ENCODE measurements around the gene PPP2R5C. TPM values are rescaled to one million over a fixed set of nuclear protein-coding genes. Genes with fewer than 3 reads are reported as not detected.
A peak's percentile ranks its signal among the peaks of the same experiment; 100 is the strongest.

PPP2R5C gene
- total RNA-seq, 1 experiment from 2014 or later = 93.0 TPM

DNA sequence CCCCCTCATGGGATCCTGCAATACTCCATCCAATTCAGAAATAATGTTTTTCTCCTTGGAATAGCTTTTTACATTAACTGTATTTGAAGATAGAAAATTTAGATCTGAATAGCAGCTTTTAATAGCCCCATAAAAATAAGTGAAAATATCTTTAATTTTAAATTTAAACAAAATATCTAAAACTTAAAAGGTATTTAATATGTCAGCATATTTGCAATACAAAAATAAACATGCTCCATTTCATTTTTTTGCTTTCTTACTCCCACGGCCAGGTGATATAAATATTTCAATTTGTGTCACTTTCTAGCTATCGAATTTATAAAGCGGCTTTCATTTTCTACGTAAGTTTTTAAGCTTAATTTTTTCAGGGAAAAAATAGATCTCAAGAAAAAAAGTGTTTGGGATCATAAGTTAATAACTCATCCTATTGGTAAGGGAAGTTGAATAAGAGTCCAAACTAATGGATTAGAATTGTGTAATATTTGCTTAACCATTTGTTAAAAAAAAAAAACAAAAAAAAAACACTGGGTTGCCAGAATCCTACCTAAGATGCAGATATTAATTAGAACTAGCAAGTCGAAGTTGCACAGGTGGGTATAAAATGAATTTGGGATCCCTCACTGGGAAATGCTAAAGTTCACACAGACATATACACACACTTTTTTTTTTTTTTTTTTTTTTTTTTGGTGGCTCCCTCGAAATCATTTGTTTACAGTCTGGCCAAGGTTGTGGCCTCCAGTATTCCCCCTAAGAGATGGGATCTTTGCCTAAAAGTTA lies 47.6 kb downstream of the PPP2R5C start:
- H2AK5ac ChIP-seq (ENCODE audit: insufficient read length, low read length) = no peak overlapping the region
- H3K9ac ChIP-seq (ENCODE audit: extremely low read depth, insufficient read length, low read length) = peak overlapping the region; percentile 61
- no peak overlapping the region for H3K18ac ChIP-seq (ENCODE audit: insufficient read length, low read depth, low read length)
- no peaks in the 10 kb centered on the region for H3K9me3 ChIP-seq (ENCODE audit: control insufficient read depth, low read depth, low read length)
- H3K56ac ChIP-seq (ENCODE audit: insufficient read length, low read depth, low read length) = no peak overlapping the region
- H3K27ac ChIP-seq (ENCODE audit: insufficient read length, low read depth, low read length) = peak overlapping the region; percentile 94
- no peak overlapping the region for H2BK5ac ChIP-seq (ENCODE audit: insufficient read length, low read length)
- H4K8ac ChIP-seq (replicated peaks; ENCODE audit: insufficient read length, low read depth, low read length) = no peak overlapping the region
- H3K23me2 ChIP-seq (ENCODE audit: insufficient read length, low read depth, low read length, poor library complexity, severe bottlenecking) = no peaks in the 10 kb centered on the region
- no peak overlapping the region for H2BK120ac ChIP-seq (ENCODE audit: low read depth, low read length, poor library complexity, severe bottlenecking)
- peak overlapping the region; percentile 74 for H3K4me2 ChIP-seq (ENCODE audit: insufficient read depth, insufficient read length, low read length)
- H3K4me1 ChIP-seq (ENCODE audit: insufficient read depth, low read length) = no peaks in the 10 kb centered on the region
- peaks cover 4% of the 10 kb centered on the region for H3K79me1 ChIP-seq (ENCODE audit: insufficient read depth, low read depth, low read length, poor library complexity, severe bottlenecking)
- whole genome bisulfite sequencing (ENCODE audit: extremely low coverage, insufficient read length, low lambda C conversion rate) = no CpG with 5 or more reads among the region's 6 CpGs
- H4K5ac ChIP-seq (ENCODE audit: insufficient read length, low read depth, low read length) = no peak overlapping the region
- H4K20me1 ChIP-seq (ENCODE audit: control insufficient read depth, insufficient read depth, insufficient read length) = no peaks in the 10 kb centered on the region
- H3K79me2 ChIP-seq (ENCODE audit: insufficient read depth, low read length) = peaks cover 27% of the 10 kb centered on the region; the same call in 1 of the 2 replicates
- H3K14ac ChIP-seq (ENCODE audit: insufficient read depth, low read length) = no peak overlapping the region
- H3K27me3 Mint-ChIP-seq (ENCODE audit: low read depth) = no peaks in the 10 kb centered on the region
- no peak overlapping the region for H2BK12ac ChIP-seq (ENCODE audit: insufficient read length, low read depth, low read length)
- no peak overlapping the region for H3K23ac ChIP-seq (ENCODE audit: insufficient read length, low read depth, low read length)
- H3K4me3 Mint-ChIP-seq = peak overlapping the region; percentile 87 to 92
- peak overlapping the region; percentile 78 for H2AFZ ChIP-seq (ENCODE audit: low read length)
- H3K4ac ChIP-seq (ENCODE audit: low read depth, low read length) = no peak overlapping the region
- peaks cover 18 to 36% of the 10 kb centered on the region in 2 experiments for H3K4me1 Mint-ChIP-seq
- TF ChIP-seq, protein P1, sequence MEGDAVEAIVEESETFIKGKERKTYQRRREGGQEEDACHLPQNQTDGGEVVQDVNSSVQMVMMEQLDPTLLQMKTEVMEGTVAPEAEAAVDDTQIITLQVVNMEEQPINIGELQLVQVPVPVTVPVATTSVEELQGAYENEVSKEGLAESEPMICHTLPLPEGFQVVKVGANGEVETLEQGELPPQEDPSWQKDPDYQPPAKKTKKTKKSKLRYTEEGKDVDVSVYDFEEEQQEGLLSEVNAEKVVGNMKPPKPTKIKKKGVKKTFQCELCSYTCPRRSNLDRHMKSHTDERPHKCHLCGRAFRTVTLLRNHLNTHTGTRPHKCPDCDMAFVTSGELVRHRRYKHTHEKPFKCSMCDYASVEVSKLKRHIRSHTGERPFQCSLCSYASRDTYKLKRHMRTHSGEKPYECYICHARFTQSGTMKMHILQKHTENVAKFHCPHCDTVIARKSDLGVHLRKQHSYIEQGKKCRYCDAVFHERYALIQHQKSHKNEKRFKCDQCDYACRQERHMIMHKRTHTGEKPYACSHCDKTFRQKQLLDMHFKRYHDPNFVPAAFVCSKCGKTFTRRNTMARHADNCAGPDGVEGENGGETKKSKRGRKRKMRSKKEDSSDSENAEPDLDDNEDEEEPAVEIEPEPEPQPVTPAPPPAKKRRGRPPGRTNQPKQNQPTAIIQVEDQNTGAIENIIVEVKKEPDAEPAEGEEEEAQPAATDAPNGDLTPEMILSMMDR (conservative IDR thresholded peaks at IDR 0.05) = no peak
- no peaks in the 10 kb centered on the region; a peak in 1 of 5 replicates for H3K9me3 Mint-ChIP-seq
- H3K27me3 ChIP-seq (ENCODE audit: insufficient read depth, low read length) = no peaks in the 10 kb centered on the region
- H3K36me3 Mint-ChIP-seq (ENCODE audit: insufficient read depth in 1 of 3, low read depth in 3 of 3) = peaks cover 0 to 4% (median 2%) of the 10 kb centered on the region in 3 experiments; a peak in 2 of 7 replicates
- H2BK15ac ChIP-seq (ENCODE audit: low read depth, low read length) = no peak overlapping the region
- no peak for DNase-seq
- H3K27ac Mint-ChIP-seq = peak overlapping the region; percentile 99 to 100 (median 100)
- H3T11ph ChIP-seq (ENCODE audit: low read length) = no peak overlapping the region
- H4K91ac ChIP-seq (ENCODE audit: insufficient read length, low read depth, low read length) = no peak overlapping the region
- H2BK20ac ChIP-seq (ENCODE audit: low read depth, low read length, poor library complexity, severe bottlenecking) = no peak overlapping the region
